NCI-H82 treated with DMSO at 0.1 percent for 48 hours (cell line): ENCODE measurements around the gene BBX.

Experiments used
- DNase-seq: peaks from one replicate; lab custom pipeline; 2025; ENCODE audit not compliant: unreplicated experiment; lab: John Stamatoyannopoulos, UW

The BBX gene

GRCh38 chr3:107739227-107739626 is 216.5 kb downstream of the BBX start:
- DNase-seq, result no peak

GRCh38 chr3:107740992-107741896 is 218.5 kb downstream of the BBX start:
- no peak for DNase-seq

- no peak for DNase-seq
Measured at GRCh38 chr3:107745354-107745753, 222.6 kb downstream of the BBX start.

GRCh38 chr3:107752202-107752990 is 229.6 kb downstream of the BBX start:
- peak; percentile 58 for DNase-seq

- DNase-seq, result peak; percentile 57
Measured at GRCh38 chr3:107753494-107753893, 230.7 kb downstream of the BBX start.

- DNase-seq, result no peak
Measured at GRCh38 chr3:107753976-107754375, 231.2 kb downstream of the BBX start.

GRCh38 chr3:107756649-107757048 is 233.9 kb downstream of the BBX start:
- no peak for DNase-seq

- no peak for DNase-seq
Measured at GRCh38 chr3:107757140-107757539, 234.4 kb downstream of the BBX start.

GRCh38 chr3:107760144-107760543 is 237.4 kb downstream of the BBX start:
- DNase-seq, result no peak

- no peak for DNase-seq
Measured at GRCh38 chr3:107761391-107761790, 238.6 kb downstream of the BBX start.

GRCh38 chr3:107765524-107765923 is 242.8 kb downstream of the BBX start:
- DNase-seq, result no peak

GRCh38 chr3:107767897-107768605 is 245.3 kb downstream of the BBX start:
- no peak for DNase-seq

- DNase-seq, result no peak
Measured at GRCh38 chr3:107769882-107770281, 247.1 kb downstream of the BBX start.

GRCh38 chr3:107772016-107772415 is 249.3 kb downstream of the BBX start:
- no peak for DNase-seq

GRCh38 chr3:107775974-107776373 is 253.2 kb downstream of the BBX start:
- DNase-seq, result no peak

- no peak for DNase-seq
Measured at GRCh38 chr3:107781253-107781652, 258.5 kb downstream of the BBX start.

- no peak for DNase-seq
Measured at GRCh38 chr3:107782054-107782453, 259.3 kb downstream of the BBX start.

- DNase-seq, result no peak
Measured at GRCh38 chr3:107790612-107791011, 267.9 kb downstream of the BBX start.

- no peak for DNase-seq
Measured at GRCh38 chr3:107791027-107791426, 268.3 kb downstream of the BBX start.

GRCh38 chr3:107791450-107791849 is 268.7 kb downstream of the BBX start:
- DNase-seq, result peak; percentile 58

GRCh38 chr3:107794664-107795443 is 272.1 kb downstream of the BBX start:
- DNase-seq, result no peak
